CD4-positive, CD25-positive, alpha-beta regulatory T cell (primary cell): ENCODE measurements around the gene MFN2. TPM values are rescaled to one million over a fixed set of nuclear protein-coding genes. Genes with fewer than 3 reads are reported as not detected.

Experiments
- ATAC-seq, 2 donors: fragments of 150-1000 bp; cut with Tn5 transposase; one replicate each; pipeline ENCODE4 v1.10.0; 2021; ENCODE audit warnings: low read depth in 2 of 2, moderate number of reproducible peaks in 2 of 2, moderate library complexity in 1 of 2
- DNase-seq, 3 donors: peaks; one replicate each; pipeline versions ENCODE4 v3.0.0 to v3.0.0-alpha.2; 2012 to 2022; ENCODE audit warnings: mixed read lengths in 1 of 3
- H3K27ac ChIP-seq: one replicate; pipeline ENCODE4 v1.7.0; 2013; ENCODE audit warnings: mild to moderate bottlenecking, low read length; ENCODE audit not compliant: insufficient read depth, poor library complexity, severe bottlenecking
- H3K27me3 ChIP-seq: one replicate; pipeline ENCODE4 v1.7.0; 2013; ENCODE audit warnings: low read length; ENCODE audit not compliant: control insufficient read depth, insufficient read depth
- H3K36me3 ChIP-seq: one replicate; pipeline ENCODE4 v1.7.0; 2013; ENCODE audit warnings: mild to moderate bottlenecking, low read length, moderate library complexity; ENCODE audit not compliant: control insufficient read depth, insufficient read depth
- H3K4me1 ChIP-seq: 2 replicates; pipeline ENCODE4 v1.7.0; 2013; ENCODE audit warnings: mild to moderate bottlenecking, low read length; ENCODE audit not compliant: insufficient read depth, control insufficient read depth, poor library complexity, severe bottlenecking
- H3K4me3 ChIP-seq: one replicate; pipeline ENCODE4 v1.7.0; 2013; ENCODE audit warnings: low read depth, mild to moderate bottlenecking, low read length, moderate library complexity
- H3K9me3 ChIP-seq, 2 experiments: 1 replicate in 1 of 2; 2 replicates in 1 of 2; pipeline ENCODE4 v1.7.0; 2013; ENCODE audit warnings: low read length in 2 of 2, mild to moderate bottlenecking in 1 of 2, moderate library complexity in 1 of 2; ENCODE audit not compliant: control insufficient read depth in 2 of 2
- H3K27ac Mint-ChIP-seq, 3 donors: one replicate each; pipeline ENCODE4 v1.8.0; 2020 to 2022; ENCODE audit warnings: mild to moderate bottlenecking in 3 of 3, mixed read lengths in 3 of 3, moderate library complexity in 2 of 3
- H3K27me3 Mint-ChIP-seq: one replicate; pipeline ENCODE4 v1.8.0; 2022; ENCODE audit warnings: mild to moderate bottlenecking, mixed read lengths
- H3K36me3 Mint-ChIP-seq: one replicate; pipeline ENCODE4 v1.8.0; 2020; ENCODE audit warnings: mixed read lengths
- H3K4me1 Mint-ChIP-seq, 4 donors: one replicate each; pipeline ENCODE4 v1.8.0; 2020 to 2022; ENCODE audit warnings: mixed read lengths in 4 of 4, mild to moderate bottlenecking in 1 of 4
- H3K4me3 Mint-ChIP-seq, 4 donors: one replicate each; pipeline ENCODE4 v1.8.0; 2020 to 2022; ENCODE audit warnings: mild to moderate bottlenecking in 4 of 4, mixed read lengths in 4 of 4, moderate library complexity in 3 of 4
- H3K9me3 Mint-ChIP-seq, 7 donors: one replicate each; pipeline ENCODE4 v1.8.0; 2020 to 2022; ENCODE audit warnings: mixed read lengths in 7 of 7, mild to moderate bottlenecking in 3 of 7, moderate library complexity in 2 of 7
- polyA plus RNA-seq, 4 donors: library from polyadenylated mRNA; unstranded; fragments of 300-500 nt; fragmentation: Illumina TruSeq; gene quantifications; one replicate each; pipeline ENCODE4 v1.2.3, GENCODE V29; 2021
- total RNA-seq: library from RNA; stranded (reverse); gene quantifications from one replicate; pipeline ENCODE4 v1.2.3, GENCODE V29; 2022

Gene MFN2
- total and polyA plus RNA-seq, 5 donors from 2014 or later, result 30.0 to 39.1 (median 36.1) TPM

DNA sequence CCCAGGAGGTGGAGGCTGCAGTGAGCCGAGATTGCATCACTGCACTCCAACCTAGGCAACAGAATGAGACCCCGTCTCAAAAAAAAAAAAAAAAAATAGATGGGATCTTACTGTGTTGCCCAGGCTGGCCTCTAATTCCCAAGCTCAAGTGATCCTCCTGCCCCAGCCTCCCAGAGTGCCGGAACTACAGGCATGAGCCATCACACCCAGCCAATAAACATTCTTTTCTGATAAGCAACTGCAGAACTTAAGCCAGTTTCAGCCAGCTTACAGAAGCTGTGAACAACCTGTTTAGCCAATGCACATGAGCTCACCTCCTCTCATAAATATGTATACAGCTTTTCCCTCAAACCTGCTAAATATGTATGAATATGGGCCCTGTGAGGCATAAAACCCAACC lies 35.9 kb downstream of the MFN2 start:
- Mint-ChIP-seq H3K27ac (no peak overlapping the region), H3K36me3 (peaks cover 10% of the 10 kb centered on the region), H3K4me3 (peak overlapping the region in 1 of 4 donors; percentile 57)

GRCh38 chr1:12019858-12020509 lies 39.7 kb downstream of the MFN2 start:
- H3K4me1 ChIP-seq, result peaks cover 15% of the 10 kb centered on the region
- Mint-ChIP-seq H3K27me3 (no peaks in the 10 kb centered on the region), H3K36me3 (peaks cover 9% of the 10 kb centered on the region), H3K4me1 (peaks cover 5 to 36% (median 12%) of the 10 kb centered on the region in 4 donors), H3K4me3 (peak overlapping the region; percentile 87 to 97 (median 94)), H3K27ac (peak overlapping the region; percentile 14 to 84 (median 78)), H3K9me3 (no peaks in the 10 kb centered on the region)
- peak overlapping the region; percentile 84 for H3K4me3 ChIP-seq
- ATAC-seq (no peak), DNase-seq (peak in 2 of 3 donors; percentile 7 to 34)
- H3K27ac ChIP-seq, result peak overlapping the region; percentile 71
- no peaks in the 10 kb centered on the region for H3K27me3 ChIP-seq
- no peaks in the 10 kb centered on the region for H3K9me3 ChIP-seq
- H3K36me3 ChIP-seq, result peaks cover 14% of the 10 kb centered on the region

More for the DNA sequence above, 35.9 kb downstream of the MFN2 start:
- Histone ChIP-seq H3K4me1 (peaks cover 15% of the 10 kb centered on the region), H3K4me3 (no peak overlapping the region), H3K27ac (no peak overlapping the region), H3K36me3 (peaks cover 13% of the 10 kb centered on the region), H3K27me3 (no peaks in the 10 kb centered on the region), H3K9me3 (no peaks in the 10 kb centered on the region)
- Mint-ChIP-seq H3K9me3 (no peaks in the 10 kb centered on the region), H3K4me1 (peaks cover 5 to 29% (median 16%) of the 10 kb centered on the region in 4 donors), H3K27me3 (no peaks in the 10 kb centered on the region)
- DNase-seq (no peak), ATAC-seq (no peak)

DNA sequence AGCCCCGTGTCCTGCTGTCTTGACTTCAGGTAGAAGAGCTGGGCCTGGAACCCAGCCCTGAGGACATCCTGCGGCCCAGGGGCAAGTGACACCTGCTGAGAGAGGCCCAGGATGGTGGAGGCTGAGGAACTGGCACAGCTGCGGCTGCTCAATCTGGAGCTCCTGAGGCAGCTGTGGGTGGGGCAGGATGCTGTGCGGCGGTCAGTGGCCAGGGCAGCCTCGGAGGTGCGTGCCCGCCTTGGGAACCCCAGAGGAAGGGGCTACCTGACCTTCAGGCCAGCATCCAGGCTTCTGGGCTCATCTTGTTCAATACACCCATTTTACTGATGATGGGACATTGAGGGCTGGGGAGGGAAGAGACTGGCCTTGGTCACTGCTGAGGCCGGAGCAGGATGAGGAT lies 41.4 kb downstream of the MFN2 start:
- H3K4me3 Mint-ChIP-seq, result peak overlapping the region; percentile 16 to 97 (median 47)
- peaks cover 15% of the 10 kb centered on the region for H3K4me1 ChIP-seq
- H3K4me3 ChIP-seq, result no peak overlapping the region
- no peaks in the 10 kb centered on the region for H3K9me3 ChIP-seq
- H3K36me3 ChIP-seq, result peaks cover 29% of the 10 kb centered on the region
- H3K36me3 Mint-ChIP-seq, result peaks cover 19% of the 10 kb centered on the region
- peaks cover 5 to 36% (median 14%) of the 10 kb centered on the region in 4 donors for H3K4me1 Mint-ChIP-seq
- no peaks in the 10 kb centered on the region for H3K9me3 Mint-ChIP-seq
- no peak overlapping the region for H3K27ac ChIP-seq
- H3K27me3 Mint-ChIP-seq, result no peaks in the 10 kb centered on the region
- H3K27ac Mint-ChIP-seq, result no peak overlapping the region
- no peaks in the 10 kb centered on the region for H3K27me3 ChIP-seq
- DNase-seq (no peak), ATAC-seq (no peak)

DNA sequence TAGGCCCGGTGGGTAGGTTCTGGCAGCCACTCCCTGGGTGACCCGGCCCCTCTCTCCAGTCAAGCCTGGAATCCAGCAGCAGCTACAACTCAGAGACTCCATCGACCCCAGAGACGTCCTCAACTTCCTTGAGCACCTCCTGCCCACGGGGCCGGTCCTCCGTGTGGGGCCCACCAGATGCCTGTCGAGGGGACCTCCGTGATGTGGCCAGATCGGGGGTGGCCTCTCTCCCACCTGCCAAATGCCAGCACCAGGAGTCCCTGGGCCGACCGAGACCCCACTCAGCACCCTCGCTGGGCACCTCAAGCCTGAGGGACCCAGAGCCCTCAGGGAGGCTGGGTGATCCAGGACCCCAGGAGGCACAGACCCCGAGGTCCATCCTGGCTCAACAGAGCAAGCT lies 41.8 kb downstream of the MFN2 start:
- Histone ChIP-seq H3K27ac (peak overlapping the region; percentile 5), H3K4me3 (no peak overlapping the region), H3K9me3 (no peaks in the 10 kb centered on the region), H3K36me3 (peaks cover 33% of the 10 kb centered on the region), H3K27me3 (no peaks in the 10 kb centered on the region), H3K4me1 (peaks cover 15% of the 10 kb centered on the region)
- peak overlapping the region in 2 of 4 donors; percentile 56 to 77 for H3K4me3 Mint-ChIP-seq
- H3K27me3 Mint-ChIP-seq, result no peaks in the 10 kb centered on the region
- DNase-seq, result no peak
- H3K36me3 Mint-ChIP-seq, result peaks cover 24% of the 10 kb centered on the region
- peaks cover 5 to 36% (median 15%) of the 10 kb centered on the region in 4 donors for H3K4me1 Mint-ChIP-seq
- H3K27ac Mint-ChIP-seq, result no peak overlapping the region
- H3K9me3 Mint-ChIP-seq, result no peaks in the 10 kb centered on the region
- ATAC-seq, result no peak

DNA sequence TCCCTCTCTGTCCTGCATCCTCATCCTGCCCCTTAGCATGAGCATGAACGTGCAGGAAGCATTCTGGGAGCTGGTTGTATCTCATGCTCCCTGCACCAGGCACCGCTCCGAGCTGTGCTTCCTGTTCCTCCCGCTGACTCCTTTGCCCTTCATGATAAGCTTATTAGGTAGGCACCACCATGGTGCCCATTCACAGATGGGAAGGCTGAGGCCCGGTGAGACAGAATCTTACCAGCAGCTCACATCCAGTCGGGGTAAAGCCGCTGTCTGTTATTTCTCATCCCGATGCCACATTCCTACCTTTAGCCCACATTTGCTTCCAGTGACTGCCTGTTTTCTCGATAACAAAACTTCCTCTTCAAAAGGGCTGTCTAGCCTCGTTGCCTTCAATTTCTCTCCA lies 46.3 kb downstream of the MFN2 start:
- Mint-ChIP-seq H3K27me3 (no peaks in the 10 kb centered on the region), H3K4me1 (peaks cover 0 to 15% (median 5%) of the 10 kb centered on the region in 4 donors), H3K9me3 (no peaks in the 10 kb centered on the region), H3K27ac (peak overlapping the region in 2 of 3 donors; percentile 59 to 72), H3K36me3 (peaks cover 39% of the 10 kb centered on the region), H3K4me3 (peak overlapping the region in 2 of 4 donors; percentile 61 to 65)
- no peak overlapping the region for H3K4me3 ChIP-seq
- H3K4me1 ChIP-seq, result no peaks in the 10 kb centered on the region
- no peak for ATAC-seq
- H3K36me3 ChIP-seq, result peaks cover 65% of the 10 kb centered on the region
- H3K27ac ChIP-seq, result no peak overlapping the region
- DNase-seq, result no peak
- H3K27me3 ChIP-seq, result no peaks in the 10 kb centered on the region
- H3K9me3 ChIP-seq, result no peaks in the 10 kb centered on the region

- Histone ChIP-seq H3K4me3 (no peak overlapping the region), H3K36me3 (peaks cover 61% of the 10 kb centered on the region), H3K27ac (no peak overlapping the region), H3K4me1 (no peaks in the 10 kb centered on the region), H3K9me3 (no peaks in the 10 kb centered on the region), H3K27me3 (no peaks in the 10 kb centered on the region)
- Mint-ChIP-seq H3K4me3 (no peak overlapping the region), H3K27ac (peak overlapping the region in 1 of 3 donors; percentile 37), H3K9me3 (no peaks in the 10 kb centered on the region), H3K4me1 (peaks cover 0 to 10% (median 3%) of the 10 kb centered on the region in 4 donors), H3K27me3 (no peaks in the 10 kb centered on the region), H3K36me3 (peaks cover 39% of the 10 kb centered on the region)
- ATAC-seq (no peak), DNase-seq (no peak)
Measured at GRCh38 chr1:12028248-12028647, 48.0 kb downstream of the MFN2 start.

GRCh38 chr1:12028957-12029511 lies 48.8 kb downstream of the MFN2 start:
- Histone ChIP-seq H3K27me3 (no peaks in the 10 kb centered on the region), H3K4me3 (no peak overlapping the region), H3K27ac (no peak overlapping the region), H3K4me1 (no peaks in the 10 kb centered on the region), H3K9me3 (no peaks in the 10 kb centered on the region), H3K36me3 (peaks cover 58% of the 10 kb centered on the region)
- no peaks in the 10 kb centered on the region for H3K9me3 Mint-ChIP-seq
- no peak overlapping the region for H3K27ac Mint-ChIP-seq
- DNase-seq (no peak), ATAC-seq (no peak)
- no peak overlapping the region for H3K4me3 Mint-ChIP-seq
- peaks cover 0 to 9% (median 3%) of the 10 kb centered on the region in 4 donors for H3K4me1 Mint-ChIP-seq
- H3K36me3 Mint-ChIP-seq, result peaks cover 37% of the 10 kb centered on the region
- no peaks in the 10 kb centered on the region for H3K27me3 Mint-ChIP-seq
